B cell (primary cell): Measurements from ENCODE around the gene KCNJ6. TPM values are rescaled to one million over a fixed set of nuclear protein-coding genes. Genes with fewer than 3 reads are reported as not detected.
A peak's percentile ranks its signal among the peaks of the same experiment; 100 is the strongest.

Experiments
- ATAC-seq: fragments of 200-7000 bp; cut with Tn5 transposase; one replicate; pipeline ENCODE4 v1.10.0; 2021; ENCODE audit warnings: low read depth, mild to moderate bottlenecking, moderate number of reproducible peaks, moderate library complexity
- CTCF ChIA-PET: fragments of 350-600 bp; sonication (Branson Sonifier 250); formaldehyde crosslinking; loops from one replicate; lab custom pipeline; 2021; ENCODE audit warnings: antibody characterized with exemption, inconsistent platforms; lab: Charles Lee
- POLR2A ChIA-PET: fragments of 350-600 bp; sonication (Branson Sonifier 250); formaldehyde crosslinking; loops from one replicate; lab custom pipeline; 2021; ENCODE audit warnings: antibody characterized with exemption; lab: Charles Lee
- DNase-seq: peaks from one replicate; pipeline ENCODE4 v3.0.0; 2013
- H2AFZ ChIP-seq: 2 replicates; pipeline ENCODE4 v1.6.1; 2012; ENCODE audit warnings: mild to moderate bottlenecking, low read depth, low read length; ENCODE audit not compliant: insufficient read depth, poor library complexity, severe bottlenecking
- H3K27ac ChIP-seq, 2 donors: 1 replicate in 1 of 2; 2 replicates in 1 of 2; pipeline ENCODE4 v1.5.1; 2012 to 2013; ENCODE audit warnings: low read length in 2 of 2, mild to moderate bottlenecking in 2 of 2, moderate library complexity in 1 of 2
- H3K27me3 ChIP-seq, 4 experiments: fragments of 200-600 bp in 1 of 4; sonication (generic) in 1 of 4; replicated peaks in 1 of 4; 1 replicate in 2 of 4; 2 replicates in 2 of 4; pipeline versions ENCODE4 v1.6.1 to v1.7.0; 2013 to 2016; ENCODE audit warnings: low read length in 3 of 4, mild to moderate bottlenecking in 2 of 4, mixed read lengths in 1 of 4, moderate library complexity in 1 of 4; ENCODE audit not compliant: insufficient read depth in 4 of 4, control insufficient read depth in 3 of 4; ENCODE audit errors: control extremely low read depth in 1 of 4
- H3K36me3 ChIP-seq, 2 experiments: replicated peaks in 1 of 2; 1 replicate in 1 of 2; 2 replicates in 1 of 2; pipeline versions ENCODE4 v1.6.1 to v1.7.1; 2013; ENCODE audit warnings: low read length in 1 of 2; ENCODE audit not compliant: insufficient read depth in 2 of 2, control insufficient read depth in 1 of 2; ENCODE audit errors: control extremely low read depth in 1 of 2, extremely low read depth in 1 of 2
- H3K4me1 ChIP-seq, 2 donors: fragments of 200-600 bp in 1 of 2; sonication (generic) in 1 of 2; 1 replicate in 1 of 2; 2 replicates in 1 of 2; pipeline versions ENCODE4 v1.5.1 to v1.6.1; 2013 to 2017; ENCODE audit warnings: low read length in 2 of 2; ENCODE audit not compliant: control insufficient read depth in 2 of 2, insufficient read depth in 2 of 2
- H3K4me2 ChIP-seq: replicated peaks from 2 replicates; pipeline ENCODE3; 2012; ENCODE audit warnings: mild to moderate bottlenecking, low read depth, low read length; ENCODE audit not compliant: poor library complexity, severe bottlenecking
- H3K4me3 ChIP-seq, 5 experiments: fragments of 200-600 bp in 1 of 5; sonication (generic) in 1 of 5; 1 replicate in 3 of 5; 2 replicates in 2 of 5; pipeline versions ENCODE4 v1.5.1 to v1.7.0; 2011 to 2016; ENCODE audit warnings: low read length in 4 of 5, mild to moderate bottlenecking in 4 of 5, low read depth in 2 of 5, control low read depth in 1 of 5, moderate library complexity in 1 of 5; ENCODE audit not compliant: insufficient read depth in 1 of 5; ENCODE audit errors: control extremely low read depth in 1 of 5, extremely low read depth in 1 of 5
- H3K79me2 ChIP-seq: fragments of 200-600 bp; sonication (generic); one replicate; pipeline ENCODE4 v1.6.0; 2016; ENCODE audit warnings: low read length; ENCODE audit not compliant: control insufficient read depth, insufficient read depth
- H3K9ac ChIP-seq: fragments of 200-600 bp; sonication (generic); 2 replicates; pipeline ENCODE4 v1.6.1; 2017; ENCODE audit warnings: mild to moderate bottlenecking, low read length, moderate library complexity
- H3K9me3 ChIP-seq, 3 donors: one replicate each; pipeline versions ENCODE4 v1.6.1 to v1.7.1; 2013; ENCODE audit warnings: low read length in 2 of 3; ENCODE audit not compliant: control insufficient read depth in 2 of 3, insufficient read depth in 1 of 3; ENCODE audit errors: control extremely low read depth in 1 of 3
- H4K20me1 ChIP-seq: 2 replicates; pipeline ENCODE4 v1.6.0; 2012; ENCODE audit warnings: mild to moderate bottlenecking, low read length; ENCODE audit not compliant: insufficient read depth, control insufficient read depth, poor library complexity, severe bottlenecking
- H3K27ac Mint-ChIP-seq: one replicate; pipeline ENCODE4 v1.8.0; 2021; ENCODE audit warnings: mixed read lengths
- H3K27me3 Mint-ChIP-seq: one replicate; pipeline ENCODE4 v1.8.0; 2021; ENCODE audit warnings: mixed read lengths
- H3K4me1 Mint-ChIP-seq: one replicate; pipeline ENCODE4 v1.8.0; 2021; ENCODE audit warnings: mixed read lengths
- H3K4me3 Mint-ChIP-seq: one replicate; pipeline ENCODE4 v1.8.0; 2021; ENCODE audit warnings: mixed read lengths
- H3K9me3 Mint-ChIP-seq: one replicate; pipeline ENCODE4 v1.8.0; 2022; ENCODE audit warnings: mixed read lengths; ENCODE audit not compliant: insufficient read depth
- CTCF ChIP-seq: fragments of 200-600 bp; IDR thresholded peaks from one replicate; pipeline ENCODE4 v1.8.0; 2022; ENCODE audit warnings: antibody characterized with exemption, mild to moderate bottlenecking
- EZH2 ChIP-seq: IDR thresholded peaks from 2 replicates; pipeline ENCODE4 v1.6.1; 2012; ENCODE audit warnings: borderline replicate concordance, low read depth, mild to moderate bottlenecking, moderate library complexity, low read length; ENCODE audit not compliant: insufficient read depth, poor library complexity, severe bottlenecking
- WGBS: methylation state at CpG from one replicate; pipeline ENCODE4 v1.1.5; 2013; ENCODE audit warnings: missing lambda C conversion rate; ENCODE audit not compliant: insufficient coverage; 5-methylcytosine and 5-hydroxymethylcytosine counted together
- intact Hi-C: fragments of 100-400 bp; cut with micrococcal nuclease; formaldehyde crosslinking; loops from one replicate; pipeline ENCODE4 v1.10.0; 2022
- polyA plus RNA-seq: library from polyadenylated mRNA; depleted of rRNA; stranded (reverse); fragments of >200 nt; gene quantifications from 2 replicates; pipeline ENCODE4 v1.2.3, GENCODE V29; 2012
- total RNA-seq, 2 donors: library from RNA; stranded (reverse); fragments of 120-200 nt in 1 of 2; gene quantifications; 1 replicate in 1 of 2; 2 replicates in 1 of 2; pipeline versions ENCODE4 v1.2.3 to v1.2.4, GENCODE V29; 2013 to 2022

KCNJ6 gene
- total and polyA plus RNA-seq, 2 donors (not counting 1 experiment from before 2014, with no cell fraction given), result not detected

- Histone ChIP-seq H3K27ac (peak overlapping the region; percentile 70 to 88), H3K27me3 (no peaks in the 10 kb centered on the region), H3K79me2 (peaks cover 5% of the 10 kb centered on the region), H3K4me3 (peak overlapping the region; percentile 35 to 91 (median 82)), H4K20me1 (no peaks in the 10 kb centered on the region), H3K4me1 (peaks cover 10 to 19% of the 10 kb centered on the region in 2 donors), H3K9ac (peak overlapping the region; percentile 73), H3K36me3 (no peaks in the 10 kb centered on the region), H2AFZ (peak overlapping the region; percentile 97), H3K4me2 (peak overlapping the region; percentile 82), H3K9me3 (peaks cover 0 to 4% (median 0%) of the 10 kb centered on the region in 3 donors)
- H3K4me1 Mint-ChIP-seq, result peaks cover 18% of the 10 kb centered on the region
- 4% methylated on average over 8 of the region's 14 CpGs for WGBS
- H3K9me3 Mint-ChIP-seq, result no peaks in the 10 kb centered on the region
- peak overlapping the region; percentile 97 for H3K4me3 Mint-ChIP-seq
- peaks cover 6% of the 10 kb centered on the region for H3K27me3 Mint-ChIP-seq
- peak overlapping the region; percentile 97 for H3K27ac Mint-ChIP-seq
- ChIA-PET CTCF (interaction anchor here (0.6 to 1.9 kb wide), 4 partner anchors 55 to 575 kb away, joined by 3 to 7 read pairs (median 4); partner anchors contain the start of gene VPS26C), POLR2A (interaction anchor here (0.6 to 2.1 kb wide), 6 partner anchors 12 to 1823 kb away, joined by 3 to 15 read pairs (median 4); partner anchors contain the start of genes DYRK1A, HLCS and VPS26C)
- no peak for DNase-seq
- ATAC-seq, result peak; percentile 61
- intact Hi-C loops, result loop anchor here (1.0 to 10.0 kb wide), 6 partner anchors 50 to 1748 kb away; partner anchors contain the start of genes BRWD1, HLCS and VPS26C
- TF ChIP-seq EZH2, result no peak
- TF ChIP-seq CTCF, result no peak
Measured at GRCh38 chr21:37564341-37564923, 351.8 kb downstream of the KCNJ6 start.
